Left lung (tissue), 10 donors: ENCODE results near the gene CHRM4. TPM values are rescaled to one million over a fixed set of nuclear protein-coding genes. Genes with fewer than 3 reads are reported as not detected.

ENCODE experiments used
- ATAC-seq: fragments of 200-7000 bp; cut with Tn5 transposase; one replicate; pipeline ENCODE4 v1.9.1; 2020; ENCODE audit warnings: moderate library complexity
- DNase-seq, 4 donors: peaks; one replicate each; pipeline ENCODE4 v3.0.0-alpha.2; 2013 to 2020
- H3K27ac ChIP-seq, 2 donors: fragments of 200-600 bp; sonication (generic) in 1 of 2; one replicate each; pipeline versions ENCODE4 v1.5.0 to v1.8.0; 2020 to 2021
- H3K27me3 ChIP-seq, 2 donors: fragments of 200-600 bp; sonication (generic) in 1 of 2; one replicate each; pipeline versions ENCODE4 v1.5.0 to v1.8.0; 2020 to 2021
- H3K36me3 ChIP-seq, 2 donors: fragments of 200-600 bp; sonication (generic) in 1 of 2; one replicate each; pipeline versions ENCODE4 v1.5.0 to v1.8.0; 2020 to 2021
- H3K4me1 ChIP-seq, 2 donors: fragments of 200-600 bp; one replicate each; pipeline ENCODE4 v1.8.0; 2021
- H3K4me3 ChIP-seq, 2 donors: fragments of 200-600 bp; sonication (generic) in 1 of 2; one replicate each; pipeline versions ENCODE4 v1.5.0 to v1.8.0; 2020 to 2021; ENCODE audit warnings: mild to moderate bottlenecking in 1 of 2
- H3K9me3 ChIP-seq, 2 donors: fragments of 200-600 bp; sonication (generic) in 1 of 2; one replicate each; pipeline versions ENCODE4 v1.5.0 to v1.8.0; 2020 to 2021
- intact Hi-C, 2 donors: fragments of 100-400 bp; cut with DNase I; formaldehyde crosslinking; loops; one replicate each; pipeline versions ENCODE4 v1.11.2 to v1.14.2; 2022
- polyA plus RNA-seq, 6 donors: library from polyadenylated mRNA; unstranded; fragments of 120-200 nt; gene quantifications; one replicate each; pipeline ENCODE4 v1.2.1, GENCODE V29; 2013; ENCODE audit not compliant: insufficient read length in 6 of 6
- total RNA-seq, 2 donors: library from RNA; stranded (reverse); fragmentation: NEBNext Ultra II Directional; extraction: Animal tissue kit (Norgen Biotek cat#: 25700); gene quantifications; one replicate each; pipeline ENCODE4 v1.2.1, GENCODE V29; 2021
- TF ChIP-seq, protein P1 (sequence below), 2 donors: fragments of 200-600 bp; sonication (generic) in 1 of 2; IDR thresholded peaks; one replicate each; pipeline versions ENCODE4 v1.5.0 to v1.8.0; 2021; ENCODE audit warnings: antibody characterized with exemption in 2 of 2
- donor health status: DM: no; HTN: yes; CAD: no.
- donor health status: DM: no; HTN: no; CAD: no.

The CHRM4 gene
- total and polyA plus RNA-seq, 8 donors = 0.10 to 0.21 (median 0.14) TPM; not detected in 3

DNA sequence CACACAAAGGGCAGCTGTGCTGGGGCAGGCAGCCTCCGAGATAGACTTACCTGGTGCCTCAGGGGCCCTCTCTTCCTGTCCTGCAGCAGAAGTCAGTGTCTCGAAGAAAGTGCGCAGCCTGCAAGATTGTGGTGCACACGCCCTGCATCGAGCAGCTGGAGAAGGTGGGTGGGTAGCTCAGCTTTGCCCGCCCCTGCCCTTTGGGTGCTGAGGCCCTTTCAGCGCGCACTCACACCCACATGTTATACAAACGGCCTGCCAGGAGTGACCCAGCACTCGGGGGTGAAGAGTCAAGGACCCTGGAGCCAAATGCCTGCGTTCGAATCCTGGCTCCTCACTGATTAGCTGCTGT, 23.7 kb downstream of the CHRM4 start:
- Histone ChIP-seq H3K4me1 (peaks cover 4 to 41% of the 10 kb centered on the region in 2 donors), H3K4me3 (no peak overlapping the region), H3K9me3 (no peaks in the 10 kb centered on the region), H3K27ac (no peak overlapping the region), H3K36me3 (peaks cover 0 to 77% of the 10 kb centered on the region in 2 donors), H3K27me3 (no peaks in the 10 kb centered on the region)
- ATAC-seq (no peak), DNase-seq (no peak)
- TF ChIP-seq, protein P1, sequence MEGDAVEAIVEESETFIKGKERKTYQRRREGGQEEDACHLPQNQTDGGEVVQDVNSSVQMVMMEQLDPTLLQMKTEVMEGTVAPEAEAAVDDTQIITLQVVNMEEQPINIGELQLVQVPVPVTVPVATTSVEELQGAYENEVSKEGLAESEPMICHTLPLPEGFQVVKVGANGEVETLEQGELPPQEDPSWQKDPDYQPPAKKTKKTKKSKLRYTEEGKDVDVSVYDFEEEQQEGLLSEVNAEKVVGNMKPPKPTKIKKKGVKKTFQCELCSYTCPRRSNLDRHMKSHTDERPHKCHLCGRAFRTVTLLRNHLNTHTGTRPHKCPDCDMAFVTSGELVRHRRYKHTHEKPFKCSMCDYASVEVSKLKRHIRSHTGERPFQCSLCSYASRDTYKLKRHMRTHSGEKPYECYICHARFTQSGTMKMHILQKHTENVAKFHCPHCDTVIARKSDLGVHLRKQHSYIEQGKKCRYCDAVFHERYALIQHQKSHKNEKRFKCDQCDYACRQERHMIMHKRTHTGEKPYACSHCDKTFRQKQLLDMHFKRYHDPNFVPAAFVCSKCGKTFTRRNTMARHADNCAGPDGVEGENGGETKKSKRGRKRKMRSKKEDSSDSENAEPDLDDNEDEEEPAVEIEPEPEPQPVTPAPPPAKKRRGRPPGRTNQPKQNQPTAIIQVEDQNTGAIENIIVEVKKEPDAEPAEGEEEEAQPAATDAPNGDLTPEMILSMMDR (IDR thresholded peaks at IDR 0.05) = peak in 1 of 2 donors; percentile 30
- intact Hi-C loops = no loop called here

DNA sequence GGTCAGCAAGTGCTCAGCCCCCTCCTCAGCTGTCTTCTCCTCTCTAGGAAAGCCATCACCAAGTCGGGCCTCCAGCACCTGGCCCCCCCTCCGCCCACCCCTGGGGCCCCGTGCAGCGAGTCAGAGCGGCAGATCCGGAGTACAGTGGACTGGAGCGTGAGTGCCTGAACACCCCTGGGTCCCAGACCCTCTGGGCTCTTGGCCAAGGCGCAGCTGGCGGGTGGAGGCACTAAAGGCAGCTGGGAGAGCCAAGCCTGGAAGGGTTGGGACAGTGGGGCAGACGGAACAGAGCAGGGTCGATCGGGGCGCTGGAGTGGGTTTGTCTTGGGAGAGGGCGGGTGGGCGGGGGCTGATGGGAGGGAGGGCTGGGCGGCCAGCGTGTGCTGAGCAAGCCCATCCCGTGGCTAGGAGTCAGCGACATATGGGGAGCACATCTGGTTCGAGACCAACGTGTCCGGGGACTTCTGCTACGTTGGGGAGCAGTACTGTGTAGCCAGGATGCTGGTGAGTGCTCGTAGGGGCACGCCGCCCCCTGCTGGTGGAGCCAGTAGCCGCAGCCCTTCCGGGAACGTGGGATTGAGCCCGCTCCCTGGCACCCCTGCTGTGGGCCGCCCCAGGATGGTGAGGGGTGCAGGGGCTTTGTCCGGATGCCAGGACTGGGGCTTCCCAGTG, 24.2 kb downstream of the CHRM4 start:
- intact Hi-C loops = no loop called here
- H3K27ac ChIP-seq = no peak overlapping the region
- TF ChIP-seq, protein P1 (IDR thresholded peaks at IDR 0.05) = peak; percentile 95
- H3K4me1 ChIP-seq = peaks cover 6 to 46% of the 10 kb centered on the region in 2 donors
- ATAC-seq = peak; percentile 64
- no peaks in the 10 kb centered on the region for H3K9me3 ChIP-seq
- peaks cover 0 to 72% of the 10 kb centered on the region in 2 donors for H3K36me3 ChIP-seq
- DNase-seq = peak in 2 of 4 donors; percentile 71 to 94
- no peaks in the 10 kb centered on the region for H3K27me3 ChIP-seq
- H3K4me3 ChIP-seq = no peak overlapping the region

DNA sequence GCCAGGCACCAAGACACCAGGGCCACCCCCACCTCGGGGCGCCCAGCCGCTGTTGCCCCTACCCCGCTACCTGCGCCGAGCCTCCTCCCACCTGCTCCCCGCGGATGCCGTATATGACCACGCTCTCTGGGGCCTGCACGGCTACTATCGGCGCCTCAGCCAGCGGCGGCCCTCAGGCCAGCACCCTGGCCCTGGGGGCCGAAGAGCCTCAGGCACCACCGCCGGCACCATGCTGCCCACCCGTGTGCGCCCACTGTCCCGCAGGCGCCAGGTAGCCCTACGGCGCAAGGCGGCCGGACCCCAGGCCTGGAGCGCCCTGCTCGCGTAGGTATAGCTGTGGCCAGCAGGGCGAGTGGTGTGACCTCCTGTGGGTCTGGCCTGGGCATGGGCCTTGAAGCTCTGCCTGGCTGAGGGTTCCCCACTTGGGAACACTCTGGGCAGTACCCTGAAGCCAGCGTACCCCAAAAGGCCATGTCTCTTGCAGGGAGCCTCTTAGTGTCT, 24.9 kb downstream of the CHRM4 start:
- H3K4me3 ChIP-seq = no peak overlapping the region
- intact Hi-C loops = no loop called here
- peaks cover 10 to 53% of the 10 kb centered on the region in 2 donors for H3K4me1 ChIP-seq
- TF ChIP-seq, protein P1 (IDR thresholded peaks at IDR 0.05) = no peak
- no peak overlapping the region for H3K27ac ChIP-seq
- H3K27me3 ChIP-seq = no peaks in the 10 kb centered on the region
- no peaks in the 10 kb centered on the region for H3K9me3 ChIP-seq
- H3K36me3 ChIP-seq = peaks cover 0 to 65% of the 10 kb centered on the region in 2 donors
- DNase-seq (peak in 1 of 4 donors; percentile 72), ATAC-seq (no peak)

DNA sequence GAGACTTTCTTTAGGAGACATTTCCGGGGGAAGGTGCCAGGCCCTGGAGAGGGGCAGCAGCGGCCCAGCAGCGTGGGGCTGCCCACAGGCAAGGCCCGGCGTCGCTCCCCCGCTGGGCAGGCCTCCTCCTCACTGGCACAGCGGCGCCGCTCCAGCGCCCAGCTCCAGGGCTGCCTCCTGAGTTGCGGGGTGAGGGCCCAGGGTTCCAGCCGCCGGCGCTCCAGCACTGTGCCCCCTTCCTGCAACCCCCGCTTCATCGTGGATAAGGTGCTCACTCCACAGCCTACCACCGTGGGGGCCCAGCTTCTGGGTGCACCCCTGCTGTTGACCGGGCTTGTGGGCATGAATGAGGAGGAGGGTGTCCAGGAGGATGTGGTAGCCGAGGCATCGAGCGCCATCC, 25.3 kb downstream of the CHRM4 start:
- intact Hi-C loops = no loop called here
- Histone ChIP-seq H3K4me1 (peaks cover 14 to 58% of the 10 kb centered on the region in 2 donors), H3K27ac (no peak overlapping the region), H3K27me3 (no peaks in the 10 kb centered on the region), H3K9me3 (no peaks in the 10 kb centered on the region), H3K36me3 (peaks cover 0 to 61% of the 10 kb centered on the region in 2 donors), H3K4me3 (no peak overlapping the region)
- DNase-seq (peak in 1 of 4 donors; percentile 78), ATAC-seq (no peak)
- TF ChIP-seq, protein P1 (IDR thresholded peaks at IDR 0.05) = no peak

DNA sequence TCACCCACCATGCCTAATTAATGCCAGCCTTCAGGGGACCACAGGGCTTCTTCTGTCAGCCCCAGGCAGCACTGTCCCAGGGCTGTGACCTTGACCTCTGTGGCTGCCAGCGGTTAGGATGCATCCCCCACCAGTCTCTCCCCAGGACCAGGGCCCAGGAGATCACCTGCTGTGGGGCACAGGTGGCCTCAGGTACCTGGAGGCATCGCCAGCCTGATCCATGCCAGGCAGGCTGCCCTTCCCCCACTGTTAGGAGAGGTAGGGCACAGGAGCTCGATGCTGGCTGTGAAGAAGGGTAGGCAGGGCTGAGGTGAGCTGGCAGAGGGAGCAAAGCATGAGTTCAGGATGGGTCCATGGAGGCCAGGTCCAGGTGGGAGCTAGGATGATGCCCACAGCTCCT, 26.8 kb downstream of the CHRM4 start:
- no peak for ATAC-seq
- no peaks in the 10 kb centered on the region for H3K9me3 ChIP-seq
- H3K27me3 ChIP-seq = no peaks in the 10 kb centered on the region
- no peak overlapping the region for H3K4me3 ChIP-seq
- intact Hi-C loops = no loop called here
- TF ChIP-seq, protein P1 (IDR thresholded peaks at IDR 0.05) = no peak
- peak overlapping the region in 1 of 2 donors; percentile 28 for H3K27ac ChIP-seq
- peaks cover 0 to 46% of the 10 kb centered on the region in 2 donors for H3K36me3 ChIP-seq
- DNase-seq = peak in 1 of 4 donors; percentile 45
- H3K4me1 ChIP-seq = peaks cover 20 to 72% of the 10 kb centered on the region in 2 donors
